IPS DF 6.9 (cell line): ENCODE results near the gene USP17L5.
"Not testable (repeated sequence)": the region's sequence is repeated elsewhere in the genome, so short reads cannot be mapped to it uniquely, and the experiment has no call there.

Experiments
- DNase-seq: peaks from one replicate; pipeline ENCODE4 v3.0.0-alpha.2; 2013; ENCODE audit warnings: low read depth, low spot score
- H3K27ac ChIP-seq: one replicate; pipeline ENCODE4 v1.5.1; 2013; ENCODE audit warnings: low read length, control low read depth
- H3K27me3 ChIP-seq: 2 replicates; pipeline ENCODE4 v1.6.1; 2013; ENCODE audit warnings: mild to moderate bottlenecking, low read length; ENCODE audit not compliant: control insufficient read depth, insufficient read depth
- H3K36me3 ChIP-seq: 2 replicates; pipeline ENCODE4 v1.6.1; 2013; ENCODE audit warnings: low read length; ENCODE audit not compliant: control insufficient read depth, insufficient read depth
- H3K4me1 ChIP-seq: 2 replicates; pipeline ENCODE4 v1.6.1; 2013; ENCODE audit warnings: low read length; ENCODE audit not compliant: control insufficient read depth, insufficient read depth
- H3K4me3 ChIP-seq: 2 replicates; pipeline ENCODE4 v1.5.1; 2013; ENCODE audit warnings: mild to moderate bottlenecking, low read length
- H3K9me3 ChIP-seq: 2 replicates; pipeline ENCODE4 v1.6.1; 2013; ENCODE audit warnings: low read length, inconsistent platforms; ENCODE audit not compliant: control insufficient read depth, insufficient read depth
- WGBS: extraction: QIAGEN DNeasy Blood & Tissue Kit; methylation state at CpG from one replicate; pipeline ENCODE4 v1.1.7; 2013; ENCODE audit warnings: mixed read lengths, missing lambda C conversion rate; ENCODE audit not compliant: insufficient read length, insufficient coverage; 5-methylcytosine and 5-hydroxymethylcytosine counted together

Gene USP17L5, protein sequence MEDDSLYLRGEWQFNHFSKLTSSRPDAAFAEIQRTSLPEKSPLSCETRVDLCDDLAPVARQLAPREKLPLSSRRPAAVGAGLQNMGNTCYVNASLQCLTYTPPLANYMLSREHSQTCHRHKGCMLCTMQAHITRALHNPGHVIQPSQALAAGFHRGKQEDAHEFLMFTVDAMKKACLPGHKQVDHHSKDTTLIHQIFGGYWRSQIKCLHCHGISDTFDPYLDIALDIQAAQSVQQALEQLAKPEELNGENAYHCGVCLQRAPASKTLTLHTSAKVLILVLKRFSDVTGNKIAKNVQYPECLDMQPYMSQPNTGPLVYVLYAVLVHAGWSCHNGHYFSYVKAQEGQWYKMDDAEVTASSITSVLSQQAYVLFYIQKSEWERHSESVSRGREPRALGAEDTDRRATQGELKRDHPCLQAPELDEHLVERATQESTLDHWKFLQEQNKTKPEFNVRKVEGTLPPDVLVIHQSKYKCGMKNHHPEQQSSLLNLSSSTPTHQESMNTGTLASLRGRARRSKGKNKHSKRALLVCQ

DNA sequence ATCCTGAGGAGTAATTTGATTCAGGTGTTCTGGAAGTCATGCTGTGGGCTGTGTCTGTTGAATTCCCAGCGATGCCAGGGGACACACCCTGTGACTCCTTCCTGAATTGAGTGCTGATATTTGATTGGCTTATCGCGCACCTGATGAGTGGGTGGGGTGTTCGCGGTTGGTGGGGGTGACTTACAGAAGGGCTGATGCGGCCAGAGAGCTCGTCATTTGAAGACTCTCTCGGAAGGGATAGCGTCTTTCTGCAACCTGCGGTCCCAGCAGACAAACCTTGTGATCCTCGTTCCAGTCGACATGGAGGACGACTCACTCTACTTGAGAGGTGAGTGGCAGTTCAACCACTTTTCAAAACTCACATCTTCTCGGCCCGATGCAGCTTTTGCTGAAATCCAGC, at the start of gene USP17L5:
USP17L5 (plus strand) TSS at position 301 of the 400 bp plus-strand sequence; CDS start at position 301, 0 bp downstream.
- WGBS: no CpG with 5 or more reads among the region's 15 CpGs
- H3K4me3 ChIP-seq, H3K27me3 ChIP-seq, H3K36me3 ChIP-seq, DNase-seq, H3K27ac ChIP-seq, H3K9me3 ChIP-seq, H3K4me1 ChIP-seq: not testable (repeated sequence)

DNA sequence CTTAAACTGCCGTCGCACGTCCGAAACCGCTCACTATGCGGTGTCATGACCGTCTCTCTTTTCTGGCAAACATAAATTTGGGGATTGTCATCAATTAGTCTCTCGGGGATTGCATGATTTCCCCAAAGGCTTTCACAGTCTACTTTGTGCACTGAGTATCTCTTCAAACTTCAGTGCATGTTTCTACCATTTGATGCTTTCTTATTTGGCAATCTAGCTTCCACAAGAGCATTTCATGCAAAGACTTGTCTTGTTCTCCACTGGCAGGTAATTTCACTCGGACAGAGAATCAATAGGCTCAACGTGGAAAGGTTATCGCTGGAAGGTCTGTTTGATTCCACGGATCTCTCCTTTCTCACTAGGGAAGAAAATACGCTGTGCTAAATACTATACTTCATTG, 15.0 kb upstream of the USP17L5 start:
- not testable (repeated sequence) for H3K4me1 ChIP-seq, H3K27me3 ChIP-seq, H3K9me3 ChIP-seq, H3K36me3 ChIP-seq, H3K4me3 ChIP-seq, H3K27ac ChIP-seq, DNase-seq
- WGBS: no CpG with 5 or more reads among the region's 13 CpGs

DNA sequence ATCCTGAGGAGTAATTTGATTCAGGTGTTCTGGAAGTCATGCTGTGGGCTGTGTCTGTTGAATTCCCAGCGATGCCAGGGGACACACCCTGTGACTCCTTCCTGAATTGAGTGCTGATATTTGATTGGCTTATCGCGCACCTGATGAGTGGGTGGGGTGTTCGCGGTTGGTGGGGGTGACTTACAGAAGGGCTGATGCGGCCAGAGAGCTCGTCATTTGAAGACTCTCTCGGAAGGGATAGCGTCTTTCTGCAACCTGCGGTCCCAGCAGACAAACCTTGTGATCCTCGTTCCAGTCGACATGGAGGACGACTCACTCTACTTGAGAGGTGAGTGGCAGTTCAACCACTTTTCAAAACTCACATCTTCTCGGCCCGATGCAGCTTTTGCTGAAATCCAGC, 14.3 kb upstream of the USP17L5 start, which contains the start of gene USP17L24:
USP17L24 (plus strand) TSS at position 301 of the 400 bp plus-strand sequence; CDS start at position 301, 0 bp downstream.
- H3K4me3 ChIP-seq, H3K27me3 ChIP-seq, H3K9me3 ChIP-seq, DNase-seq, H3K27ac ChIP-seq, H3K4me1 ChIP-seq, H3K36me3 ChIP-seq: not testable (repeated sequence)
- no CpG with 5 or more reads among the region's 15 CpGs for WGBS

GRCh38 chr4:9329611-9330010, 9.6 kb upstream of the USP17L5 start, which contains the start of gene USP17L25:
Gene USP17L25 (plus strand): TSS chr4:9329911. CDS start chr4:9329911, 0 bp downstream.
- no CpG with 5 or more reads among the region's 15 CpGs for WGBS
- H3K36me3 ChIP-seq, H3K9me3 ChIP-seq, DNase-seq, H3K27ac ChIP-seq, H3K4me3 ChIP-seq, H3K27me3 ChIP-seq, H3K4me1 ChIP-seq: not testable (repeated sequence)

DNA sequence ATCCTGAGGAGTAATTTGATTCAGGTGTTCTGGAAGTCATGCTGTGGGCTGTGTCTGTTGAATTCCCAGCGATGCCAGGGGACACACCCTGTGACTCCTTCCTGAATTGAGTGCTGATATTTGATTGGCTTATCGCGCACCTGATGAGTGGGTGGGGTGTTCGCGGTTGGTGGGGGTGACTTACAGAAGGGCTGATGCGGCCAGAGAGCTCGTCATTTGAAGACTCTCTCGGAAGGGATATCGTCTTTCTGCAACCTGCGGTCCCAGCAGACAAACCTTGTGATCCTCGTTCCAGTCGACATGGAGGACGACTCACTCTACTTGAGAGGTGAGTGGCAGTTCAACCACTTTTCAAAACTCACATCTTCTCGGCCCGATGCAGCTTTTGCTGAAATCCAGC, 4.8 kb upstream of the USP17L5 start, which contains the start of gene USP17L26:
USP17L26 (plus strand) TSS at position 301 of the 400 bp plus-strand sequence; CDS start at position 301, 0 bp downstream.
- not testable (repeated sequence) for H3K4me1 ChIP-seq, H3K27me3 ChIP-seq, H3K4me3 ChIP-seq, H3K9me3 ChIP-seq, H3K27ac ChIP-seq, H3K36me3 ChIP-seq, DNase-seq
- no CpG with 5 or more reads among the region's 15 CpGs for WGBS

- H3K4me3 ChIP-seq, H3K27ac ChIP-seq, H3K27me3 ChIP-seq, DNase-seq, H3K36me3 ChIP-seq, H3K9me3 ChIP-seq, H3K4me1 ChIP-seq: not testable (repeated sequence)
- no CpG with 5 or more reads among the region's 15 CpGs for WGBS
Observed at GRCh38 chr4:9343848-9344247, 4.6 kb downstream of the USP17L5 start, which contains the start of gene USP17L27. Gene USP17L27 (plus strand): TSS chr4:9344148. CDS start chr4:9344148, 0 bp downstream.

- not testable (repeated sequence) for H3K27ac ChIP-seq, H3K9me3 ChIP-seq, DNase-seq, H3K4me1 ChIP-seq, H3K36me3 ChIP-seq, H3K27me3 ChIP-seq, H3K4me3 ChIP-seq
- WGBS: no CpG with 5 or more reads among the region's 15 CpGs
Observed at GRCh38 chr4:9348593-9348992, 9.4 kb downstream of the USP17L5 start, which contains the start of gene USP17L28. Gene USP17L28 (plus strand): TSS chr4:9348893. CDS start chr4:9348893, 0 bp downstream.

- H3K27ac ChIP-seq, H3K27me3 ChIP-seq, DNase-seq, H3K9me3 ChIP-seq, H3K36me3 ChIP-seq, H3K4me1 ChIP-seq, H3K4me3 ChIP-seq: not testable (repeated sequence)
- no CpG with 5 or more reads among the region's 18 CpGs for WGBS
Observed at GRCh38 chr4:9350866-9351265, 11.7 kb downstream of the USP17L5 start.

DNA sequence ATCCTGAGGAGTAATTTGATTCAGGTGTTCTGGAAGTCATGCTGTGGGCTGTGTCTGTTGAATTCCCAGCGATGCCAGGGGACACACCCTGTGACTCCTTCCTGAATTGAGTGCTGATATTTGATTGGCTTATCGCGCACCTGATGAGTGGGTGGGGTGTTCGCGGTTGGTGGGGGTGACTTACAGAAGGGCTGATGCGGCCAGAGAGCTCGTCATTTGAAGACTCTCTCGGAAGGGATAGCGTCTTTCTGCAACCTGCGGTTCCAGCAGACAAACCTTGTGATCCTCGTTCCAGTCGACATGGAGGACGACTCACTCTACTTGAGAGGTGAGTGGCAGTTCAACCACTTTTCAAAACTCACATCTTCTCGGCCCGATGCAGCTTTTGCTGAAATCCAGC, 14.1 kb downstream of the USP17L5 start, which contains the start of gene USP17L29:
USP17L29 (plus strand) TSS at position 301 of the 400 bp plus-strand sequence; CDS start at position 301, 0 bp downstream.
- H3K9me3 ChIP-seq, H3K4me3 ChIP-seq, H3K27ac ChIP-seq, H3K4me1 ChIP-seq, DNase-seq, H3K27me3 ChIP-seq, H3K36me3 ChIP-seq: not testable (repeated sequence)
- no CpG with 5 or more reads among the region's 15 CpGs for WGBS

DNA sequence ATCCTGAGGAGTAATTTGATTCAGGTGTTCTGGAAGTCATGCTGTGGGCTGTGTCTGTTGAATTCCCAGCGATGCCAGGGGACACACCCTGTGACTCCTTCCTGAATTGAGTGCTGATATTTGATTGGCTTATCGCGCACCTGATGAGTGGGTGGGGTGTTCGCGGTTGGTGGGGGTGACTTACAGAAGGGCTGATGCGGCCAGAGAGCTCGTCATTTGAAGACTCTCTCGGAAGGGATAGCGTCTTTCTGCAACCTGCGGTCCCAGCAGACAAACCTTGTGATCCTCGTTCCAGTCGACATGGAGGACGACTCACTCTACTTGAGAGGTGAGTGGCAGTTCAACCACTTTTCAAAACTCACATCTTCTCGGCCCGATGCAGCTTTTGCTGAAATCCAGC, 23.6 kb downstream of the USP17L5 start, which contains the start of gene USP17L30:
USP17L30 (plus strand) TSS at position 301 of the 400 bp plus-strand sequence; CDS start at position 301, 0 bp downstream.
- not testable (repeated sequence) for H3K27ac ChIP-seq, H3K27me3 ChIP-seq, H3K4me3 ChIP-seq, H3K4me1 ChIP-seq, H3K36me3 ChIP-seq, H3K9me3 ChIP-seq, DNase-seq
- WGBS: no CpG with 5 or more reads among the region's 15 CpGs
